Trophoblast cell (in vitro differentiated cells and primary cell): ENCODE data around the gene KRTAP4-4.
"Not testable (repeated sequence)": the region's sequence is repeated elsewhere in the genome, so short reads cannot be mapped to it uniquely, and the experiment has no call there.

Experiments used
- DNase-seq, 2 donors: peaks; one replicate each; pipeline ENCODE4 v3.0.0-alpha.2; 2016
- H2AFZ ChIP-seq: 2 replicates; pipeline ENCODE4 v1.6.1; 2013; ENCODE audit warnings: low read length, moderate library complexity, mild to moderate bottlenecking; ENCODE audit not compliant: insufficient read depth, poor library complexity
- H2AK5ac ChIP-seq: 2 replicates; pipeline ENCODE4 v1.6.1; 2013; ENCODE audit warnings: mild to moderate bottlenecking, low read length
- H2BK120ac ChIP-seq: 2 replicates; pipeline ENCODE4 v1.6.1; 2013; ENCODE audit warnings: low read length, mild to moderate bottlenecking, moderate library complexity; ENCODE audit not compliant: insufficient read depth, poor library complexity
- H2BK12ac ChIP-seq: 2 replicates; pipeline ENCODE4 v1.6.1; 2013; ENCODE audit warnings: mild to moderate bottlenecking, low read length, moderate library complexity
- H2BK5ac ChIP-seq: 2 replicates; pipeline ENCODE4 v1.6.1; 2013; ENCODE audit warnings: low read length, low read depth, moderate library complexity, mild to moderate bottlenecking; ENCODE audit not compliant: poor library complexity
- H3K14ac ChIP-seq: 2 replicates; pipeline ENCODE4 v1.6.1; 2013; ENCODE audit warnings: mild to moderate bottlenecking, low read length
- H3K18ac ChIP-seq: 2 replicates; pipeline ENCODE4 v1.6.1; 2013; ENCODE audit warnings: mild to moderate bottlenecking, low read length
- H3K23ac ChIP-seq: 2 replicates; pipeline ENCODE4 v1.6.1; 2013; ENCODE audit warnings: low read length
- H3K27ac ChIP-seq: 2 replicates; pipeline ENCODE4 v1.5.1; 2013; ENCODE audit warnings: low read depth, mild to moderate bottlenecking, inconsistent platforms, low read length, moderate library complexity
- H3K27me3 ChIP-seq: 2 replicates; pipeline ENCODE4 v1.6.1; 2013; ENCODE audit warnings: inconsistent platforms, mild to moderate bottlenecking, low read length, moderate library complexity; ENCODE audit not compliant: insufficient read depth
- H3K36me3 ChIP-seq, 2 experiments: 1 replicate in 1 of 2; 2 replicates in 1 of 2; pipeline ENCODE4 v1.6.1; 2013; ENCODE audit warnings: low read length in 2 of 2, mild to moderate bottlenecking in 2 of 2, moderate library complexity in 1 of 2; ENCODE audit not compliant: insufficient read depth in 2 of 2, control insufficient read depth in 1 of 2
- H3K4ac ChIP-seq: 2 replicates; pipeline ENCODE4 v1.6.1; 2013; ENCODE audit warnings: low read depth, mild to moderate bottlenecking, low read length, moderate library complexity
- H3K4me1 ChIP-seq, 2 experiments: 1 replicate in 1 of 2; 2 replicates in 1 of 2; pipeline ENCODE4 v1.6.1; 2013; ENCODE audit warnings: low read length in 2 of 2, mild to moderate bottlenecking in 2 of 2, moderate library complexity in 1 of 2; ENCODE audit not compliant: insufficient read depth in 2 of 2, control insufficient read depth in 1 of 2
- H3K4me2 ChIP-seq: 2 replicates; pipeline ENCODE4 v1.6.1; 2013; ENCODE audit warnings: inconsistent platforms, mild to moderate bottlenecking, low read length, moderate library complexity
- H3K4me3 ChIP-seq: 2 replicates; pipeline ENCODE4 v1.5.1; 2013; ENCODE audit warnings: mild to moderate bottlenecking, low read depth, low read length, inconsistent platforms
- H3K79me1 ChIP-seq: one replicate; pipeline ENCODE4 v1.6.1; 2013; ENCODE audit warnings: low read length
- H3K79me2 ChIP-seq: 2 replicates; pipeline ENCODE4 v1.6.1; 2013; ENCODE audit warnings: low read length, mild to moderate bottlenecking; ENCODE audit not compliant: control insufficient read depth, insufficient read depth, poor library complexity
- H3K9ac ChIP-seq: 2 replicates; pipeline ENCODE4 v1.6.1; 2013; ENCODE audit warnings: mild to moderate bottlenecking, low read length
- H3K9me3 ChIP-seq: 2 replicates; pipeline ENCODE4 v1.6.1; 2013; ENCODE audit warnings: low read depth, mild to moderate bottlenecking, control low read depth, inconsistent platforms, low read length; ENCODE audit not compliant: insufficient read depth
- H4K12ac ChIP-seq: 2 replicates; pipeline ENCODE4 v1.6.1; 2013; ENCODE audit warnings: low read depth, mild to moderate bottlenecking, low read length, moderate library complexity
- H4K8ac ChIP-seq: 2 replicates; pipeline ENCODE4 v1.6.1; 2013; ENCODE audit warnings: low read depth, mild to moderate bottlenecking, low read length, moderate library complexity
- H4K91ac ChIP-seq: one replicate; pipeline ENCODE4 v1.6.1; 2013; ENCODE audit warnings: low read depth, mild to moderate bottlenecking, low read length, moderate library complexity
- WGBS: extraction: QIAGEN DNeasy Blood & Tissue Kit; methylation state at CpG from one replicate; pipeline ENCODE4 v1.1.7; 2013; ENCODE audit warnings: missing lambda C conversion rate; ENCODE audit not compliant: insufficient read length, insufficient coverage; ENCODE audit errors: extremely low coverage; 5-methylcytosine and 5-hydroxymethylcytosine counted together

KRTAP4-4 gene

DNA sequence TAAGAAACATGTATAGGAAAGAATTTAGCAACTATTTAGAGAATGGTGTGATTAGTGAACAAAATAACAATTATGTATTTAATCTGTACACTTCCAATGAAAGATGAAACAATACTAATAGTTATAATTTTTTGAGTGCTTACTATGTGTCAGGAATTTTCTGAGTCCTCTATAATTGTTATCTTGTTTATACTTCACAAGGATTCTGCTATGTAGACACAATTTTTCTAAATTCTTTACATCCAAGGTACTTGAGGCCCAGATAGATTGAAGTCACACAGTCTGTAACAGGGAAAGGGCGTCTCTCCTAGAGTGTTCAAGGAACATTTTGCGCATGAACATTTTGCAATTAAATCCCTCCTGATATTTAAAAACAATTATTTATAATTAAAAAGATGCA, 35.5 kb downstream of the KRTAP4-4 start:
- Histone ChIP-seq H3K27ac (no peak overlapping the region), H2BK5ac (no peak overlapping the region), H3K36me3 (no peaks in the 10 kb centered on the region), H3K9ac (no peak overlapping the region), H4K91ac (no peak overlapping the region), H4K8ac (no peak overlapping the region), H3K79me2 (no peaks in the 10 kb centered on the region), H3K4me2 (no peak overlapping the region), H3K79me1 (no peaks in the 10 kb centered on the region), H3K18ac (no peak overlapping the region), H3K9me3 (no peaks in the 10 kb centered on the region), H2AK5ac (no peak overlapping the region), H2BK120ac (no peak overlapping the region), H3K14ac (no peak overlapping the region), H3K27me3 (no peaks in the 10 kb centered on the region), H3K4me3 (no peak overlapping the region), H3K4ac (no peak overlapping the region), H2AFZ (no peak overlapping the region), H2BK12ac (no peak overlapping the region), H3K23ac (no peak overlapping the region), H3K4me1 (no peaks in the 10 kb centered on the region), H4K12ac (no peak overlapping the region)
- no CpG with 5 or more reads among the region's 2 CpGs for WGBS
- DNase-seq = peak in 1 of 2 donors; percentile 53

DNA sequence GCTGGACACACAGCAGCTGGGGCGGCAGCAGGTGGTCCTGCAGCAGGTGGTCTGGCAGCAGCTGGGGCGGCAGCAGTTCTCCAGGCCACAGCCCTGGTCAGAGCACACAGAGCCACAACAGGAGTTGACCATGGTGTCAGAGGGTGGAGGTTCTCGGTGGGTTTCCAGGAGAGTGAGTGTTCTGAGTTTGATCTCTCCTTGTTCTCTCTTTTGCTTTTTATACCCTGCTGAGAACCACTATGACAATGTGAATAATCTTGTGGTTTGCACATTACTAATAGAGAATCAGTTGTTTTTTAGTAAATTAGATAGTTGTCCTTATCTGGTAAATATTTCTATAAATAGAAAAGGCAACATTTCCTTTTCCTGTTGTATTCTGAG, 36.6 kb downstream of the KRTAP4-4 start, which contains the start of gene KRTAP4-12:
Gene KRTAP4-12, minus strand, starts transcription at position 192 of the 381 bp plus-strand sequence. Its CDS starts 60 bp downstream, at position 132.
- H3K79me1 ChIP-seq, H3K18ac ChIP-seq, H3K23ac ChIP-seq, H2AFZ ChIP-seq, H3K4me1 ChIP-seq, H2BK5ac ChIP-seq, H3K27ac ChIP-seq, H3K4me2 ChIP-seq, H4K8ac ChIP-seq, H4K91ac ChIP-seq, H3K9me3 ChIP-seq, H3K4me3 ChIP-seq, H2BK12ac ChIP-seq, DNase-seq, H3K79me2 ChIP-seq, H3K4ac ChIP-seq, H2BK120ac ChIP-seq, H3K14ac ChIP-seq, H3K36me3 ChIP-seq, H4K12ac ChIP-seq, H3K9ac ChIP-seq, H3K27me3 ChIP-seq, H2AK5ac ChIP-seq: not testable (repeated sequence)
- no CpG with 5 or more reads among the region's 3 CpGs for WGBS

DNA sequence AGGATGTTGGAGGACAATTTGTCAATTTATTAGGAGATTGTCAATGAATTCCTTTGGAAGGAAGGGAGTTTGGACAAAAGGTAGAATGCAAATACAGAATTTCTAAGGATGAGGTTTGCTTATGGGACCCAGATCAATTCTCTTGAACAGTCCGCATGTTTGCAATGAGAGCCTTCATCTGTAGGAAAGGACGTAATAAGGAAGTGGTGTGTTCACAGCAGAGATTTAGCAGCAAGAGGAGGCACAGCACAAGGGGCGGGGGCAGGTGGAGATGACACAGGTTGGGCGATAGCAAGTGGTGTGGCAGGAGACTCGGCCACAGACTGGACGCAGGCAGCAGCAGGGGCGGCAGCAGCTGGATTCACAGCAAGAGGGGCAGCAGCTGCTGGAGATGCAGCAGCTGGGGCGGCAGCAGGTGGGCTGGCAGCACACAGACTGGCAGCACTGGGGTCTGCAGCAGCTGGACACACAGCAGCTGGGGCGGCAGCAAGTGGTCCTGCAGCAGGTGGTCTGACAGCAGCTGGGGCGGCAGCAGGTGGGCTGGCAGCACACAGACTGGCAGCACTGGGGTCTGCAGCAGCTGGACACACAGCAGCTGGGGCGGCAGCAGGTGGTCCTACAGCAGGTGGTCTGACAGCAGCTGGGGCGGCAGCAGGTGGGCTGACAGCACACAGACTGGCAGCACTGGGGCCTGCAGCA, 37.1 kb downstream of the KRTAP4-4 start:
- not testable (repeated sequence) for H2BK5ac ChIP-seq, H2BK120ac ChIP-seq, H3K23ac ChIP-seq, H4K91ac ChIP-seq, H3K4me1 ChIP-seq, H3K27ac ChIP-seq, H3K36me3 ChIP-seq, H2AFZ ChIP-seq, H4K12ac ChIP-seq, H3K4me3 ChIP-seq, H4K8ac ChIP-seq, H3K18ac ChIP-seq, H2AK5ac ChIP-seq, DNase-seq, H3K9me3 ChIP-seq, H3K14ac ChIP-seq, H3K4ac ChIP-seq, H3K4me2 ChIP-seq, H3K27me3 ChIP-seq, H3K9ac ChIP-seq, H3K79me1 ChIP-seq, H3K79me2 ChIP-seq, H2BK12ac ChIP-seq
- no CpG with 5 or more reads among the region's 12 CpGs for WGBS

DNA sequence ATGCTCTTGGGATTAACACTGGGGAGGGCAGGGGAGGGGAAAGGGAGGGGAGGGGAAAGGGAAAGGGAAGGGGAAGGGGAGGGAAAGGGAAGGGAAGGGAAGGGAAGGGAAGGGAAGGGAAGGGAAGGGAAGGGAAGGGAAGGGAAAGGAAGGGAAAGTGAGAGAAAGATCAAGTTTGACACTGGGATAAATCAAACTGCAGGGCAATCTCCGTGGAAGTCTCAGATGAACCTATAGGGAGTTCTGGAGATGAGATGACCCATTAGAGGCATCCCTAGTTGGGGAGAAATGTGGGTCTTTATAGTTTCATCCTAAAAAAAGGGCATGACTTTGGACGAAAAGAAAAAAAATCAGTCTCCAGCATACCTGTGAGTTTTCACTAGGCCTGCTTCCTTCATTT, 38.8 kb downstream of the KRTAP4-4 start:
- Histone ChIP-seq H2AFZ (no peak overlapping the region), H4K91ac (no peak overlapping the region), H3K14ac (no peak overlapping the region), H3K79me1 (no peaks in the 10 kb centered on the region), H3K9ac (no peak overlapping the region), H2BK120ac (no peak overlapping the region), H3K9me3 (no peaks in the 10 kb centered on the region), H3K4ac (no peak overlapping the region), H3K4me2 (no peak overlapping the region), H3K4me3 (no peak overlapping the region), H3K4me1 (no peaks in the 10 kb centered on the region), H3K27me3 (no peaks in the 10 kb centered on the region), H3K27ac (no peak overlapping the region), H3K36me3 (no peaks in the 10 kb centered on the region), H3K23ac (no peak overlapping the region), H2AK5ac (no peak overlapping the region), H2BK12ac (no peak overlapping the region), H4K12ac (no peak overlapping the region), H2BK5ac (no peak overlapping the region), H4K8ac (no peak overlapping the region), H3K18ac (no peak overlapping the region), H3K79me2 (no peaks in the 10 kb centered on the region)
- no peak for DNase-seq
- WGBS = no CpG with 5 or more reads among the region's 2 CpGs
